HL-60 (cell line): ENCODE results near the gene GJC1.

Experiments
- DNase-seq, 2 experiments: peaks; one replicate each; pipeline ENCODE4 v3.0.0-alpha.2; 2010 to 2020; ENCODE audit warnings: low read depth in 1 of 2, low spot score in 1 of 2
- H3K27ac ChIP-seq: fragments of 250-450 bp; sonication (Bioruptor Pico); replicated peaks from 2 replicates; pipeline ENCODE4 v1.5.1; 2020; ENCODE audit warnings: mild to moderate bottlenecking, moderate library complexity
- H3K27me3 ChIP-seq: fragments of 250-450 bp; sonication (Bioruptor Pico); 2 replicates; pipeline ENCODE4 v1.5.1; 2021; ENCODE audit warnings: mild to moderate bottlenecking, moderate library complexity; ENCODE audit not compliant: insufficient read depth, poor library complexity, severe bottlenecking
- H3K4me3 ChIP-seq: replicated peaks from 2 replicates; pipeline ENCODE4 v1.5.1; 2011; ENCODE audit warnings: mild to moderate bottlenecking, control low read depth, low read length; ENCODE audit not compliant: insufficient read depth
- CTCF ChIP-seq: IDR thresholded peaks from one replicate; pipeline ENCODE4 v1.5.1; 2011; ENCODE audit warnings: low read length, control low read depth, inconsistent platforms; ENCODE audit not compliant: insufficient read depth
- GABPA ChIP-seq: IDR thresholded peaks from 2 replicates; pipeline ENCODE4 v1.6.1; 2012; ENCODE audit warnings: low read depth
- POLR2AphosphoS5 ChIP-seq: IDR thresholded peaks from 2 replicates; pipeline ENCODE4 v1.6.1; 2012; ENCODE audit warnings: low read depth
- REST ChIP-seq: IDR thresholded peaks from 2 replicates; pipeline ENCODE4 v1.6.1; 2012; ENCODE audit warnings: low read depth; ENCODE audit not compliant: insufficient replicate concordance
- SPI1 ChIP-seq: IDR thresholded peaks from 2 replicates; pipeline ENCODE4 v1.6.1; 2012; ENCODE audit warnings: low read depth, mild to moderate bottlenecking, borderline replicate concordance

GJC1 gene

GRCh38 chr17:44772308-44773045 is 57.6 kb downstream of the GJC1 start:
- TF ChIP-seq POLR2AphosphoS5 (no peak), GABPA (no peak), CTCF (no peak), SPI1 (no peak), REST (no peak)
- Histone ChIP-seq H3K27ac (no peak overlapping the region), H3K4me3 (no peak overlapping the region), H3K27me3 (no peaks in the 10 kb centered on the region)
- DNase-seq: no peak

GRCh38 chr17:44770166-44770925 is 59.7 kb downstream of the GJC1 start:
- no peaks in the 10 kb centered on the region for H3K27me3 ChIP-seq
- DNase-seq: no peak
- no peak overlapping the region for H3K4me3 ChIP-seq
- TF ChIP-seq GABPA (no peak), POLR2AphosphoS5 (no peak), CTCF (no peak), REST (no peak)
- H3K27ac ChIP-seq: peak overlapping the region; percentile 77; the same call in 1 of the 2 replicates

DNA sequence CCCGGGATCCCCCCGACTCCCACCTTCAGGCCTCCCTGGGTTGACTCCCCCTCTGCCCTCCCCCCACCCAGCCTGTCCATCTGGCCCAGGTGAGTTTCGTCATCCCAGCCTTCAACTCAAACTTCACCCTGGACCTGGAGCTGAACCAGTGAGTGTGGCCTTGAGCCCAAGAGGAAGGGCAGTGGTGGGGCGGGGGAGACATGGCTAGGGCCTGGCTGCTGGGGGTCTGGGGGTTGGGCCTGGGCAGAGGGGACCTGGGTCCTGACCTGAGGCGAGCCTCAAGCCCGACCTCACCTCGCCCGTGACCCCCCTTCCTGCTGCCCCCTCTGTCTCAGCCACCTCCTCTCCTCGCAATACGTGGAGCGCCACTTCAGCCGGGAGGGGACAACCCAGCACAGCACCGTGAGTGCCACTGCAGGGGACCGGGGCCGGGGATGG is 60.4 kb downstream of the GJC1 start:
- Histone ChIP-seq H3K4me3 (no peak overlapping the region), H3K27ac (no peak overlapping the region), H3K27me3 (no peaks in the 10 kb centered on the region)
- no peak for DNase-seq
- no peak for TF ChIP-seq POLR2AphosphoS5
- no peak for TF ChIP-seq REST
- no peak for TF ChIP-seq CTCF
- no peak for TF ChIP-seq SPI1
- no peak for TF ChIP-seq GABPA
